HG03196 (cell line): ENCODE data around the gene CAV1.

Experiments used
- ATAC-seq: cut with Tn5 transposase; IDR thresholded peaks from one replicate; pipeline ENCODE4 v1.9.1; 2021; ENCODE audit not compliant: unreplicated experiment

CAV1 gene

GRCh38 chr7:116554911-116555310, 30.1 kb downstream of the CAV1 start:
- ATAC-seq = no peak

GRCh38 chr7:116557066-116557585, 32.3 kb downstream of the CAV1 start:
- ATAC-seq = no peak

- no peak for ATAC-seq
These were observed 33.1 kb downstream of the CAV1 start for GRCh38 chr7:116557901-116558300.

GRCh38 chr7:116560021-116560970, 35.5 kb downstream of the CAV1 start:
- no peak for ATAC-seq

GRCh38 chr7:116561697-116562483, 37.1 kb downstream of the CAV1 start:
- no peak for ATAC-seq

GRCh38 chr7:116562529-116563121, 37.8 kb downstream of the CAV1 start:
- no peak for ATAC-seq

GRCh38 chr7:116565981-116566380, 41.1 kb downstream of the CAV1 start:
- no peak for ATAC-seq

GRCh38 chr7:116566666-116567065, 41.8 kb downstream of the CAV1 start:
- ATAC-seq = no peak

GRCh38 chr7:116569737-116570136, 44.9 kb downstream of the CAV1 start:
- no peak for ATAC-seq

- ATAC-seq = no peak
These were observed 45.5 kb downstream of the CAV1 start for GRCh38 chr7:116570306-116570705.

- ATAC-seq = no peak
These were observed 46.2 kb downstream of the CAV1 start for GRCh38 chr7:116571037-116571436.

GRCh38 chr7:116571552-116571951, 46.7 kb downstream of the CAV1 start:
- ATAC-seq = no peak

GRCh38 chr7:116572036-116572435, 47.2 kb downstream of the CAV1 start:
- peak; percentile 35 for ATAC-seq

- no peak for ATAC-seq
These were observed 48.7 kb downstream of the CAV1 start for GRCh38 chr7:116573541-116573940.

GRCh38 chr7:116574025-116574822, 49.4 kb downstream of the CAV1 start:
- peak; percentile 56 for ATAC-seq

- no peak for ATAC-seq
These were observed 51.0 kb downstream of the CAV1 start for GRCh38 chr7:116575853-116576252.

- peak; percentile 22 for ATAC-seq
These were observed 51.8 kb downstream of the CAV1 start for GRCh38 chr7:116576350-116577319.

- ATAC-seq = peak; percentile 74
These were observed 52.6 kb downstream of the CAV1 start for GRCh38 chr7:116577320-116577871.

- no peak for ATAC-seq
These were observed 53.7 kb downstream of the CAV1 start for GRCh38 chr7:116578526-116578925.
